IMR-90 (cell line): Measurements from ENCODE around the gene HSPA9. TPM values are rescaled to one million over a fixed set of nuclear protein-coding genes. Genes with fewer than 3 reads are reported as not detected.

Source experiments
- ATAC-seq: fragments of 200-7000 bp; cut with Tn5 transposase; 2 replicates; pipeline ENCODE4 v1.9.1; 2020; ENCODE audit warnings: low read depth, mild to moderate bottlenecking, moderate library complexity
- BruUV-seq: library from RNA; stranded (reverse); fragments of 400-500 nt; replicated peaks from 2 replicates; lab custom pipeline; 2021; lab: Mats Ljungman, UMichigan
- CTCF ChIA-PET: fragments of 300-600 bp; formaldehyde crosslinking; extraction: SDS; loops from one replicate; lab custom pipeline; 2021; ENCODE audit warnings: antibody characterized with exemption; lab: Yijun Ruan, JAX
- POLR2A ChIA-PET: fragments of 300-600 bp; sonication (Branson Sonifier 250); formaldehyde crosslinking; loops from one replicate; lab custom pipeline; 2022; ENCODE audit warnings: antibody characterized with exemption; ENCODE audit not compliant: unreplicated experiment; lab: Charles Lee
- DNase-seq: peaks from one replicate; pipeline ENCODE4 v3.0.0; 2013
- H2AFZ ChIP-seq: replicated peaks from 2 replicates; pipeline ENCODE3; 2013; ENCODE audit warnings: low read length, mild to moderate bottlenecking; ENCODE audit not compliant: poor library complexity
- H2AK5ac ChIP-seq: 2 replicates; pipeline ENCODE4 v1.6.1; 2013; ENCODE audit warnings: low read depth, low read length, inconsistent platforms
- H2AK9ac ChIP-seq: replicated peaks from 2 replicates; pipeline ENCODE3; 2013; ENCODE audit warnings: mild to moderate bottlenecking, low read depth, low read length, moderate library complexity; ENCODE audit not compliant: poor library complexity
- H2BK120ac ChIP-seq: 2 replicates; pipeline ENCODE4 v1.6.1; 2013; ENCODE audit warnings: low read depth, low read length, inconsistent platforms
- H2BK15ac ChIP-seq: 3 replicates; pipeline ENCODE4 v1.6.1; 2013; ENCODE audit warnings: low read depth, low read length, inconsistent platforms
- H2BK20ac ChIP-seq: 2 replicates; pipeline ENCODE4 v1.6.1; 2013; ENCODE audit warnings: low read depth, mild to moderate bottlenecking, inconsistent platforms, low read length, moderate library complexity
- H2BK5ac ChIP-seq: 2 replicates; pipeline ENCODE4 v1.6.1; 2013; ENCODE audit warnings: mild to moderate bottlenecking, low read depth, low read length, inconsistent platforms; ENCODE audit not compliant: poor library complexity, severe bottlenecking
- H3K14ac ChIP-seq: replicated peaks from 2 replicates; pipeline ENCODE4 v1.6.1; 2013; ENCODE audit warnings: low read depth, low read length, inconsistent platforms
- H3K18ac ChIP-seq: 2 replicates; pipeline ENCODE4 v1.6.1; 2013; ENCODE audit warnings: low read depth, low read length, control low read depth
- H3K23ac ChIP-seq: 2 replicates; pipeline ENCODE4 v1.6.1; 2013; ENCODE audit warnings: low read depth, low read length, inconsistent platforms
- H3K27ac ChIP-seq: 2 replicates; pipeline ENCODE4 v1.5.1; 2013; ENCODE audit warnings: mild to moderate bottlenecking, control low read depth, low read length; ENCODE audit not compliant: insufficient read depth
- H3K27me3 ChIP-seq: 2 replicates; pipeline ENCODE4 v1.6.1; 2013; ENCODE audit warnings: low read length; ENCODE audit not compliant: control insufficient read depth, insufficient read depth
- H3K36me3 ChIP-seq: 2 replicates; pipeline ENCODE4 v1.6.1; 2013; ENCODE audit warnings: low read length, mixed read lengths; ENCODE audit not compliant: control insufficient read depth, insufficient read depth
- H3K4ac ChIP-seq: 2 replicates; pipeline ENCODE4 v1.6.1; 2013; ENCODE audit warnings: low read depth, low read length, inconsistent platforms
- H3K4me1 ChIP-seq: 2 replicates; pipeline ENCODE4 v1.6.1; 2013; ENCODE audit warnings: low read length, mixed read lengths; ENCODE audit not compliant: control insufficient read depth, insufficient read depth
- H3K4me2 ChIP-seq: 2 replicates; pipeline ENCODE4 v1.6.1; 2013; ENCODE audit warnings: low read depth, mild to moderate bottlenecking, control low read depth, low read length, moderate library complexity
- H3K4me3 ChIP-seq: 2 replicates; pipeline ENCODE4 v1.5.1; 2013; ENCODE audit warnings: low read depth, mild to moderate bottlenecking, control low read depth, low read length, moderate library complexity; ENCODE audit not compliant: insufficient read depth
- H3K56ac ChIP-seq: 2 replicates; pipeline ENCODE4 v1.6.1; 2013; ENCODE audit warnings: low read length, inconsistent platforms; ENCODE audit not compliant: insufficient read depth; ENCODE audit errors: extremely low read depth
- H3K79me1 ChIP-seq, 2 experiments: 2 replicates each; pipeline ENCODE4 v1.6.1; 2013; ENCODE audit warnings: low read length in 2 of 2, inconsistent platforms in 1 of 2, low read depth in 1 of 2
- H3K9ac ChIP-seq: 2 replicates; pipeline ENCODE4 v1.6.1; 2013; ENCODE audit warnings: low read depth, low read length, control low read depth
- H3K9me1 ChIP-seq: 2 replicates; pipeline ENCODE4 v1.6.1; 2013; ENCODE audit warnings: low read length, inconsistent platforms; ENCODE audit not compliant: insufficient read depth
- H3K9me3 ChIP-seq: 2 replicates; pipeline ENCODE4 v1.6.1; 2013; ENCODE audit warnings: low read length; ENCODE audit not compliant: control insufficient read depth, insufficient read depth
- H4K20me1 ChIP-seq: 2 replicates; pipeline ENCODE4 v1.6.1; 2013; ENCODE audit warnings: low read length, inconsistent platforms; ENCODE audit not compliant: insufficient read depth
- H4K5ac ChIP-seq: 2 replicates; pipeline ENCODE4 v1.6.1; 2013; ENCODE audit warnings: mild to moderate bottlenecking, low read depth, low read length, control low read depth
- H4K8ac ChIP-seq, 2 experiments: 2 replicates each; pipeline ENCODE4 v1.6.1; 2013; ENCODE audit warnings: low read depth in 2 of 2, low read length in 2 of 2, control low read depth in 1 of 2, inconsistent platforms in 1 of 2
- H4K91ac ChIP-seq: 2 replicates; pipeline ENCODE4 v1.6.1; 2013; ENCODE audit warnings: low read depth, low read length, inconsistent platforms; ENCODE audit not compliant: insufficient read depth
- BHLHE40 ChIP-seq: fragments of 150-350 bp; IDR thresholded peaks from 2 replicates; pipeline ENCODE4 v1.6.1; 2016; ENCODE audit warnings: mild to moderate bottlenecking, low read depth, low read length
- CHD1 ChIP-seq: IDR thresholded peaks from 2 replicates; pipeline ENCODE4 v1.6.1; 2012; ENCODE audit warnings: low read depth, low read length, improper control_type of control experiment
- CTCF ChIP-seq: conservative IDR thresholded peaks from 2 replicates; pipeline ENCODE4 v1.5.1; 2012; ENCODE audit warnings: mild to moderate bottlenecking, low read depth, low read length, improper control_type of control experiment
- FOS ChIP-seq: fragments of 150-350 bp; IDR thresholded peaks from 2 replicates; pipeline ENCODE4 v1.6.1; 2016; ENCODE audit warnings: low read depth, low read length
- MAFK ChIP-seq: IDR thresholded peaks from 2 replicates; pipeline ENCODE4 v1.6.1; 2012; ENCODE audit warnings: low read depth, low read length, improper control_type of control experiment
- MAZ ChIP-seq: IDR thresholded peaks from 2 replicates; pipeline ENCODE4 v1.6.1; 2012; ENCODE audit warnings: low read depth, mild to moderate bottlenecking, low read length, improper control_type of control experiment, moderate library complexity, borderline replicate concordance
- MXI1 ChIP-seq: IDR thresholded peaks from 2 replicates; pipeline ENCODE4 v1.6.1; 2012; ENCODE audit warnings: low read depth, mild to moderate bottlenecking, low read length, moderate library complexity, borderline replicate concordance
- NFE2L2 ChIP-seq: fragments of 150-350 bp; IDR thresholded peaks from 2 replicates; pipeline ENCODE4 v1.6.1; 2016; ENCODE audit warnings: low read depth, mild to moderate bottlenecking, low read length
- POLR2A ChIP-seq: IDR thresholded peaks from 2 replicates; pipeline ENCODE4 v1.6.1; 2012; ENCODE audit warnings: mild to moderate bottlenecking, low read depth, low read length
- RAD21 ChIP-seq: IDR thresholded peaks from 2 replicates; pipeline ENCODE4 v1.6.1; 2012; ENCODE audit warnings: low read length, improper control_type of control experiment
- RCOR1 ChIP-seq: IDR thresholded peaks from 2 replicates; pipeline ENCODE4 v1.6.1; 2012; ENCODE audit warnings: mild to moderate bottlenecking, low read length, improper control_type of control experiment; ENCODE audit not compliant: insufficient replicate concordance
- RFX5 ChIP-seq: IDR thresholded peaks from 2 replicates; pipeline ENCODE4 v1.8.0; 2012; ENCODE audit warnings: low read depth, mild to moderate bottlenecking, low read length, moderate library complexity
- SMC3 ChIP-seq: fragments of 150-350 bp; IDR thresholded peaks from 2 replicates; pipeline ENCODE4 v1.6.1; 2016; ENCODE audit warnings: low read depth, mild to moderate bottlenecking, antibody characterized with exemption, low read length, moderate library complexity
- WGBS, 2 experiments: methylation state at CpG; one replicate each; pipeline versions ENCODE4 v1.1.5 to v1.1.7; 2013; ENCODE audit warnings: missing lambda C conversion rate in 2 of 2; ENCODE audit not compliant: insufficient read length in 1 of 2; ENCODE audit errors: extremely low coverage in 2 of 2; 5-methylcytosine and 5-hydroxymethylcytosine counted together
- dilution Hi-C: fragments of 300-500 bp; cut with HindIII; formaldehyde crosslinking; loops from one replicate; pipeline ENCODE4 v1.14.3; 2018; ENCODE audit warnings: low sequenced_read_pairs; ENCODE audit not compliant: unreplicated experiment
- in situ Hi-C: fragments of 300-500 bp; cut with MboI; formaldehyde crosslinking; loops from 3 replicates; pipeline ENCODE4 v1.14.3; 2019; ENCODE audit warnings: low sequenced_read_pairs, inconsistent platforms, mixed read lengths
- intact Hi-C: fragments of 100-400 bp; cut with micrococcal nuclease; formaldehyde crosslinking; loops from 2 replicates; pipeline ENCODE4 v1.10.0; 2022
- polyA plus RNA-seq, 3 experiments: library from polyadenylated mRNA; depleted of rRNA; stranded (reverse); fragments of >200 nt; gene quantifications; 2 replicates each; pipeline ENCODE4 v1.2.3, GENCODE V29; 2012; ENCODE audit warnings: low replicate concordance in 1 of 3
- total RNA-seq: library from RNA; depleted of rRNA; stranded (reverse); fragments of >200 nt; gene quantifications from 2 replicates; pipeline ENCODE4 v1.2.3, GENCODE V29; 2012
- TF ChIP-seq, protein P1 (sequence below): fragments of 150-350 bp; IDR thresholded peaks from 2 replicates; pipeline ENCODE4 v1.6.1; 2017; ENCODE audit warnings: mild to moderate bottlenecking, antibody characterized with exemption, low read length, low read depth
- TF ChIP-seq, protein P2 (sequence below): fragments of 150-350 bp; IDR thresholded peaks from 2 replicates; pipeline ENCODE4 v1.6.1; 2016; ENCODE audit warnings: low read depth, mild to moderate bottlenecking, low read length, moderate library complexity, borderline replicate concordance

The HSPA9 gene
- total and polyA plus RNA-seq, 2 of the 4 experiments (the other 2 are of a cell fraction), result 157 to 472 TPM

DNA sequence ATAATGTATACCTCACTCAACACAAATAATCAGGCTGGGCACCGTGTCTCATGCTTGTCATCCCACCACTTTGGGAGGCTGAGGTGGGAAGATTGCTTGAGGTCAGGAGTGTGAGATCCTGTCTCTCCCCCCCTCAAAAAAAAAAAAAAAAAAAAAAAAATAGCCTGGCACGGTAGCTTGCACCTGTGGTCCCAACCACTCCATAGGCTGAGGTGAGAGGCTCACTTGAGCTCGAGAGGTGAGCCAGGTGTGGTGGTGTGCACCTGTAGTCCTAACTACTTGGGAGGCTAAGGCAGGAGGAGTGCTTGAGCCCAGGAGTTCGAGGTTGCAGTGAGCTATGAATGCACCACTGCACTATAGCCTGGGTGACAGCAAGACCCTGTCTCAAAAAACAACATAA, 22.5 kb downstream of the HSPA9 start:
- H3K36me3 ChIP-seq, result peaks cover 27% of the 10 kb centered on the region
- no peak for DNase-seq
- no peak overlapping the region for H4K5ac ChIP-seq
- no peak overlapping the region for H2BK15ac ChIP-seq
- H2BK5ac ChIP-seq, result no peak overlapping the region
- BruUV-seq, result no TSS peak
- TF ChIP-seq, protein P1, sequence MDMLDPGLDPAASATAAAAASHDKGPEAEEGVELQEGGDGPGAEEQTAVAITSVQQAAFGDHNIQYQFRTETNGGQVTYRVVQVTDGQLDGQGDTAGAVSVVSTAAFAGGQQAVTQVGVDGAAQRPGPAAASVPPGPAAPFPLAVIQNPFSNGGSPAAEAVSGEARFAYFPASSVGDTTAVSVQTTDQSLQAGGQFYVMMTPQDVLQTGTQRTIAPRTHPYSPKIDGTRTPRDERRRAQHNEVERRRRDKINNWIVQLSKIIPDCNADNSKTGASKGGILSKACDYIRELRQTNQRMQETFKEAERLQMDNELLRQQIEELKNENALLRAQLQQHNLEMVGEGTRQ, result no peak
- TF ChIP-seq RCOR1 (no peak), RFX5 (no peak), MAFK (no peak), SMC3 (no peak), NFE2L2 (no peak), CTCF (no peak), CHD1 (no peak), FOS (no peak), POLR2A (no peak), MXI1 (no peak), MAZ (no peak), RAD21 (no peak), BHLHE40 (no peak)
- TF ChIP-seq, protein P2, sequence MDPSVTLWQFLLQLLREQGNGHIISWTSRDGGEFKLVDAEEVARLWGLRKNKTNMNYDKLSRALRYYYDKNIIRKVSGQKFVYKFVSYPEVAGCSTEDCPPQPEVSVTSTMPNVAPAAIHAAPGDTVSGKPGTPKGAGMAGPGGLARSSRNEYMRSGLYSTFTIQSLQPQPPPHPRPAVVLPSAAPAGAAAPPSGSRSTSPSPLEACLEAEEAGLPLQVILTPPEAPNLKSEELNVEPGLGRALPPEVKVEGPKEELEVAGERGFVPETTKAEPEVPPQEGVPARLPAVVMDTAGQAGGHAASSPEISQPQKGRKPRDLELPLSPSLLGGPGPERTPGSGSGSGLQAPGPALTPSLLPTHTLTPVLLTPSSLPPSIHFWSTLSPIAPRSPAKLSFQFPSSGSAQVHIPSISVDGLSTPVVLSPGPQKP, result no peak
- intact Hi-C loops (no loop called here), in situ Hi-C loops (no loop called here), dilution Hi-C loops (no loop called here)
- no CpG with 5 or more reads among the region's 4 CpGs for WGBS, 2 experiments
- H2BK120ac ChIP-seq, result no peak overlapping the region
- CTCF ChIA-PET, result interaction anchor here (1.3 kb wide), 1 partner anchor 9 kb away, joined by 3 read pairs; no protein-coding TSS in a partner anchor
- POLR2A ChIA-PET, result no interaction called here
- no peak overlapping the region for H2BK20ac ChIP-seq
- no peak overlapping the region for H3K9ac ChIP-seq
- H3K9me1 ChIP-seq, result no peaks in the 10 kb centered on the region
- H3K79me1 ChIP-seq, result peaks cover 10 to 38% of the 10 kb centered on the region in 2 experiments; a peak in 2 of 4 replicates
- no peak overlapping the region for H4K91ac ChIP-seq
- H2AK5ac ChIP-seq, result no peak overlapping the region
- no peak overlapping the region for H2AK9ac ChIP-seq
- H3K27ac ChIP-seq, result no peak overlapping the region
- H4K20me1 ChIP-seq, result peaks cover 24% of the 10 kb centered on the region
- no peak for ATAC-seq
- no peak overlapping the region for H3K4me2 ChIP-seq
- no peaks in the 10 kb centered on the region for H3K4me1 ChIP-seq
- H3K56ac ChIP-seq, result no peak overlapping the region
- no peak overlapping the region for H4K8ac ChIP-seq
- no peak overlapping the region for H3K4ac ChIP-seq
- H3K23ac ChIP-seq, result no peak overlapping the region
- H3K14ac ChIP-seq, result no peak overlapping the region
- no peaks in the 10 kb centered on the region for H3K9me3 ChIP-seq
- H2AFZ ChIP-seq, result no peak overlapping the region
- no peaks in the 10 kb centered on the region for H3K27me3 ChIP-seq
- no peak overlapping the region for H3K4me3 ChIP-seq
- H3K18ac ChIP-seq, result no peak overlapping the region
